NB4 (cell line): ENCODE measurements around the gene GEN1.
A peak's percentile ranks its signal among the peaks of the same experiment; 100 is the strongest.

Experiments
- DNase-seq: peaks from one replicate; pipeline ENCODE4 v3.0.0; 2010; ENCODE audit warnings: low read depth
- H3K4me3 ChIP-seq: one replicate; pipeline ENCODE4 v1.5.1; 2011; ENCODE audit warnings: mild to moderate bottlenecking, low read depth, low read length, moderate library complexity
- MAX ChIP-seq: IDR thresholded peaks from 2 replicates; pipeline ENCODE4 v1.6.1; 2011; ENCODE audit warnings: low read depth, low read length
- MYC ChIP-seq: IDR thresholded peaks from 2 replicates; pipeline ENCODE4 v1.6.1; 2011; ENCODE audit warnings: low read depth, low read length
- POLR2A ChIP-seq: IDR thresholded peaks from 2 replicates; pipeline ENCODE4 v1.6.1; 2011; ENCODE audit warnings: mild to moderate bottlenecking; ENCODE audit not compliant: insufficient read length; ENCODE audit errors: extremely low read depth
- TF ChIP-seq, protein P1 (sequence below): IDR thresholded peaks from one replicate; pipeline ENCODE4 v1.5.1; 2012; ENCODE audit warnings: low read depth, low read length

GEN1 gene

GRCh38 chr2:17813010-17813741 lies 59.2 kb downstream of the GEN1 start:
- DNase-seq = peak; percentile 34
- TF ChIP-seq POLR2A (no peak), MAX (no peak), MYC (no peak)
- TF ChIP-seq, protein P1, sequence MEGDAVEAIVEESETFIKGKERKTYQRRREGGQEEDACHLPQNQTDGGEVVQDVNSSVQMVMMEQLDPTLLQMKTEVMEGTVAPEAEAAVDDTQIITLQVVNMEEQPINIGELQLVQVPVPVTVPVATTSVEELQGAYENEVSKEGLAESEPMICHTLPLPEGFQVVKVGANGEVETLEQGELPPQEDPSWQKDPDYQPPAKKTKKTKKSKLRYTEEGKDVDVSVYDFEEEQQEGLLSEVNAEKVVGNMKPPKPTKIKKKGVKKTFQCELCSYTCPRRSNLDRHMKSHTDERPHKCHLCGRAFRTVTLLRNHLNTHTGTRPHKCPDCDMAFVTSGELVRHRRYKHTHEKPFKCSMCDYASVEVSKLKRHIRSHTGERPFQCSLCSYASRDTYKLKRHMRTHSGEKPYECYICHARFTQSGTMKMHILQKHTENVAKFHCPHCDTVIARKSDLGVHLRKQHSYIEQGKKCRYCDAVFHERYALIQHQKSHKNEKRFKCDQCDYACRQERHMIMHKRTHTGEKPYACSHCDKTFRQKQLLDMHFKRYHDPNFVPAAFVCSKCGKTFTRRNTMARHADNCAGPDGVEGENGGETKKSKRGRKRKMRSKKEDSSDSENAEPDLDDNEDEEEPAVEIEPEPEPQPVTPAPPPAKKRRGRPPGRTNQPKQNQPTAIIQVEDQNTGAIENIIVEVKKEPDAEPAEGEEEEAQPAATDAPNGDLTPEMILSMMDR = no peak
- H3K4me3 ChIP-seq = no peak overlapping the region

DNA sequence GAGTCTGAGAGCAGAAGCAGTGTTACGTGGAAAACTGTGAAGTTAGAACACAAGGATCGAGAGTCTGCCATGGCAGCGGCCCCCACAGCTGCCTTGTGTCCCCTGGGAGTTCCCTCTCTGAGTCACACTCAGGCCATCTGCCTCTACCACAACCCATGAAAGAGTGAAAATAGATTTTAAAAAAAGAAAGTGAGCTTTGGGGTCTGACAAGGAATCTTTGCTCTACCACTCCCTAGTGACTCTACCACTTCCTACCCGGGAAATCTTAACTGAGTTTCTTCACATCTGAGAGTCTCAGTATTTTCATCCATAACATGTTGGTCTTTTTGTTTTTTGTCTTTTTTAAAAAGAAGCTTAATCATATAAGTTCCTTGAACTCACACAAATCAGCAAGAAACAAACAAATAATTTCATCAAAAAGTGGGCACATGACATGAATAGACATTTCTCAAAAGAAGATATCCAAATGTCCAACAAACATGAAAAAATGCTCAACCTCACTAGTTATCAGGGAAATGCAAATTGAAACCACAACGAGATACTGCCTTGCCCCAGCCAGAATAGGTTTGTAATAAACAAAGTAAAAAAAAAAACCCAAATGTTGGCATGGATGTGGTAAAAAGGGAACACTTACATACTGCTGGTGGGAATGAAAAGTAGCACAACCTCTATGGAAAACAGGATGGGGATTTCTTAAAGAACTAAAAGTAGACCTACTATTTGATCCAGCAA lies 60.0 kb downstream of the GEN1 start:
- DNase-seq = peak; percentile 80
- no peak overlapping the region for H3K4me3 ChIP-seq
- TF ChIP-seq POLR2A (no peak), MAX (no peak), MYC (no peak)
- TF ChIP-seq, protein P1 = no peak

DNA sequence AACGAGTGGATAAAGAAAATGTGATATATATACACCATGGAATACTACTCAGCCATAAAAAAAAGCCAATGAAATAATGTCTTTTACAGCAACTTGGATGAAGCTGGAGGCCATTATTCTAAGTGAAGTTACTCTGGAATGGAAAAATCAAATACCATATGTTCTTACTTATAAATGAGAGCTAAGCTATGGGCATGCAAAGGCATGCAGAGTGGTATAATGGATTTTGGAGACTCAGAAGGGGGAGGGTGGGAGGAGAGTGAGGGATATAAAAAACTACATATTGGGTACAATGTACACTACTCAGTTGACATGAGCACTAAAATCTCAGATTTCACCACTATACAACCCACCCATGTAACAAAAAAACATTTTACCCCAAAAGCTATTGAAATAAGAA lies 60.7 kb downstream of the GEN1 start:
- TF ChIP-seq, protein P1 = no peak
- TF ChIP-seq MYC (no peak), POLR2A (no peak), MAX (no peak)
- no peak overlapping the region for H3K4me3 ChIP-seq
- DNase-seq = no peak

DNA sequence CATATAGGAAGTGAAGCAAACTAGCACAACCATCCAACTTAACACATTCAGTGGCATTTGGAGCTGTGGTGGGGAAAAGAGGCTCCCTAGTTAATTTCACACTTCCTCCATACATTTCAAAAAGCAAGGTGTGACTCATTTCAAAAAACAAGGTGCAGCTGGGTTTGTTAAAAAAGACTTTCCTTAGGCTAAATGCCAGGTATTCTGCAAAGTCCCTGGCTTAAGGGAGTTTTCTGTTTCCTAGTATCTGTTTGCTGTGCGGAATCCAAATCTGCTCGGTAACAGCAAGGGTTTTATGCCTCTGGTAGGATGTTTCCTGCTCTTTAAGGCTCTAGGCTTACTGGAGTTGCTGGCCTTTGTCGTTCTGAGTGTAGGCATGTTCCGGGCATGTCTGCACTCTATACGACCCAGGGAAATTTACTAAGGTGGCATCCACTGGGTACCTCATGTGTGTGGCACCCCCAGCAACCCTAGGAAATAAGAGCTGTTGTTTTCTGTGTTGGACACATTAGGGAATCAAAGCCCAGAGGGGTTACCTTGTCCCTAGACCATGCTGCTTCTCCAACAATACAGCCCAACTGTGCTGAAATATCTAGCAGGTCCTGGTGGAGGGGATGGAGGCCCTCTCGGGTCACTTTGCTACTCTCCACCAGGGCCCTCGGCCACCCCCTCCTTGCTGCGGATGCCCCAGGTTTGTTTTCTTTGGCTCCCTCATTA lies 61.7 kb downstream of the GEN1 start:
- no peak overlapping the region for H3K4me3 ChIP-seq
- TF ChIP-seq, protein P1 = no peak
- TF ChIP-seq MAX (no peak), MYC (no peak)
- DNase-seq = no peak

DNA sequence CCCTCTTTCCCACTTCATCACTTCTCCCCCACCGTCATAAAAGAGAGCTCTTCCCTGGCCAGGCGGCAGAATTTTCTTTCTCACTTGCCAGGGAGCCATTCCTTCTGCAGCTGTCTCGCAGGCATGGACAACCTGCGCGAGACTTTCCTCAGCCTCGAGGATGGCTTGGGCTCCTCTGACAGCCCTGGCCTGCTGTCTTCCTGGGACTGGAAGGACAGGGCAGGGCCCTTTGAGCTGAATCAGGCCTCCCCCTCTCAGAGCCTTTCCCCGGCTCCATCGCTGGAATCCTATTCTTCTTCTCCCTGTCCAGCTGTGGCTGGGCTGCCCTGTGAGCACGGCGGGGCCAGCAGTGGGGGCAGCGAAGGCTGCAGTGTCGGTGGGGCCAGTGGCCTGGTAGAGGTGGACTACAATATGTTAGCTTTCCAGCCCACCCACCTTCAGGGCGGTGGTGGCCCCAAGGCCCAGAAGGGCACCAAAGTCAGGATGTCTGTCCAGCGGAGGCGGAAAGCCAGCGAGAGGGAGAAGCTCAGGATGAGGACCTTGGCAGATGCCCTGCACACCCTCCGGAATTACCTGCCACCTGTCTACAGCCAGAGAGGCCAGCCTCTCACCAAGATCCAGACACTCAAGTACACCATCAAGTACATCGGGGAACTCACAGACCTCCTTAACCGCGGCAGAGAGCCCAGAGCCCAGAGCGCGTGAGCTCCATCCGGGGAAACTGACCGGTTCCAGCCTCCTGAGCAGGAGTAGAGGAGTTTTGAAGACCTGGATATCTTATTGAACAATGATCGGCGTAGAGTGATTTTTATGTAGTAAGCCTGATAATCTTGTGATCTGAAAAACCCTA lies 62.7 kb downstream of the GEN1 start, which contains the start of gene MSGN1:
Gene MSGN1 (plus strand): TSS at position 65 of the 850 bp plus-strand sequence. CDS start 59 bp downstream, at position 124.
- TF ChIP-seq MYC (no peak), MAX (no peak), POLR2A (no peak)
- TF ChIP-seq, protein P1 = no peak
- no peak within 1 kb of the TSS for H3K4me3 ChIP-seq
- no peak for DNase-seq
